Pancreas (tissue), 10 donors: ENCODE data around the gene GALNT9. TPM values are rescaled to one million over a fixed set of nuclear protein-coding genes. Genes with fewer than 3 reads are reported as not detected.

ENCODE experiments used
- ATAC-seq, 4 donors: fragments of 200-7000 bp; cut with Tn5 transposase; one replicate each; pipeline versions ENCODE4 v1.8.0 to v1.9.1; 2020; ENCODE audit warnings: mild to moderate bottlenecking in 4 of 4, moderate library complexity in 4 of 4
- DNase-seq, 6 donors: peaks; one replicate each; pipeline ENCODE4 v3.0.0-alpha.2; 2020
- FAIRE-seq: peaks from 2 replicates; lab custom pipeline; 2012; peaks lifted over from hg19 to GRCh38; lab: Jason Lieb, UNC
- H3K27ac ChIP-seq, 4 donors: fragments of 200-600 bp; sonication (generic); 1 replicate in 3 of 4; 2 replicates in 1 of 4; pipeline versions ENCODE4 v1.5.0 to v1.8.0; 2020
- H3K27me3 ChIP-seq, 4 donors: fragments of 200-600 bp; one replicate each; pipeline ENCODE4 v1.8.0; 2021
- H3K36me3 ChIP-seq, 3 donors: fragments of 200-600 bp; sonication (generic) in 1 of 3; one replicate each; pipeline versions ENCODE4 v1.5.0 to v1.8.0; 2020 to 2021
- H3K4me1 ChIP-seq, 3 donors: fragments of 200-600 bp; one replicate each; pipeline ENCODE4 v1.8.0; 2021
- H3K4me3 ChIP-seq, 4 donors: fragments of 200-600 bp; sonication (generic) in 2 of 4; one replicate each; pipeline versions ENCODE4 v1.5.0 to v1.8.0; 2020 to 2021
- H3K9me3 ChIP-seq, 4 donors: fragments of 200-600 bp; one replicate each; pipeline ENCODE4 v1.8.0; 2021
- CTCF ChIP-seq, 4 donors: fragments of 200-600 bp; sonication (generic) in 3 of 4; IDR thresholded peaks; one replicate each; pipeline versions ENCODE4 v1.5.0 to v1.8.0; 2021; ENCODE audit warnings: antibody characterized with exemption in 4 of 4
- WGBS, 2 donors: extraction: QIAGEN DNeasy Blood & Tissue Kit; methylation state at CpG; one replicate each; pipeline ENCODE4 v1.1.7; 2013; 5-methylcytosine and 5-hydroxymethylcytosine counted together
- intact Hi-C, 3 donors: fragments of 100-400 bp; cut with DNase I; formaldehyde crosslinking; loops; one replicate each; pipeline versions ENCODE4 v1.11.1 to v1.14.2; 2022
- polyA plus RNA-seq, 2 donors: library from polyadenylated mRNA; stranded (reverse); fragments of 200-250 nt; gene quantifications; one replicate each; pipeline ENCODE4 v1.2.3, GENCODE V29; 2013
- total RNA-seq, 6 donors: library from RNA; stranded (reverse); fragmentation: NEBNext Ultra II Directional in 4 of 6; extraction: Animal tissue kit (Norgen Biotek cat#: 25700) in 4 of 6; gene quantifications; one replicate each; pipeline versions ENCODE4 v1.2.1 to v1.2.4, GENCODE V29; 2021 to 2023
- donor health status: healthy with polysubstance abuse.
- donor health status: DM: no; HTN: no; CAD: no; lungs with moderate emphysema.
- donor health status: DM: no; HTN: no; CAD: no.
- donor health status: control.
- donor health status: control.
- donor health status: Bipolar disorder and iron deficiency.
- donor health status: DM: yes; HTN: yes; CAD: no.
- donor health status: DM: no; HTN: no; CAD: no.
- donor health status: DM: no; HTN: no; CAD: no.
- donor health status: DM: yes; HTN: yes; CAD: no.

Gene GALNT9
- total and polyA plus RNA-seq, 8 donors, result 0.09 to 0.46 (median 0.25) TPM; not detected in 5

GRCh38 chr12:132237772-132238487, 91.5 kb downstream of the GALNT9 start:
- Histone ChIP-seq H3K36me3 (no peaks in the 10 kb centered on the region), H3K4me1 (no peaks in the 10 kb centered on the region), H3K4me3 (no peak overlapping the region), H3K27me3 (no peaks in the 10 kb centered on the region), H3K9me3 (no peaks in the 10 kb centered on the region), H3K27ac (no peak overlapping the region)
- ATAC-seq (no peak), DNase-seq (peak in 1 of 6 donors; percentile 52), FAIRE-seq (no peak)
- intact Hi-C loops, result no loop called here
- 71 to 76% methylated on average over 33 of the region's 33 CpGs for WGBS, 2 donors
- no peak for TF ChIP-seq CTCF (IDR thresholded peaks at IDR 0.05)

- Histone ChIP-seq H3K27me3 (no peaks in the 10 kb centered on the region), H3K27ac (no peak overlapping the region), H3K4me3 (no peak overlapping the region), H3K36me3 (no peaks in the 10 kb centered on the region), H3K9me3 (no peaks in the 10 kb centered on the region), H3K4me1 (no peaks in the 10 kb centered on the region)
- DNase-seq, result no peak
- intact Hi-C loops, result no loop called here
- no peak for FAIRE-seq
- no peak for ATAC-seq
- no peak for TF ChIP-seq CTCF (IDR thresholded peaks at IDR 0.05)
- WGBS, 2 donors, result 79 to 82% methylated on average over 12 to 14 of the region's 14 CpGs
These were observed 92.2 kb downstream of the GALNT9 start for GRCh38 chr12:132236930-132237771.

- intact Hi-C loops, result no loop called here
- 69 to 72% methylated on average over 24 to 31 of the region's 31 CpGs for WGBS, 2 donors
- Histone ChIP-seq H3K4me3 (no peak overlapping the region), H3K9me3 (no peaks in the 10 kb centered on the region), H3K27me3 (no peaks in the 10 kb centered on the region), H3K4me1 (no peaks in the 10 kb centered on the region), H3K36me3 (no peaks in the 10 kb centered on the region), H3K27ac (no peak overlapping the region)
- no peak for TF ChIP-seq CTCF (IDR thresholded peaks at IDR 0.05)
- FAIRE-seq, result no peak
- DNase-seq, result no peak
- ATAC-seq, result no peak
These were observed 93.1 kb downstream of the GALNT9 start for GRCh38 chr12:132236129-132236929.

GRCh38 chr12:132235116-132235820, 94.1 kb downstream of the GALNT9 start:
- H3K9me3 ChIP-seq, result no peaks in the 10 kb centered on the region
- no peaks in the 10 kb centered on the region for H3K36me3 ChIP-seq
- H3K27me3 ChIP-seq, result peaks cover 0 to 4% (median 0%) of the 10 kb centered on the region in 4 donors
- no peak overlapping the region for H3K27ac ChIP-seq
- no peak overlapping the region for H3K4me3 ChIP-seq
- no peak for TF ChIP-seq CTCF (IDR thresholded peaks at IDR 0.05)
- WGBS, 2 donors, result 77 to 84% methylated on average over 23 to 24 of the region's 25 CpGs
- no peak for DNase-seq
- FAIRE-seq, result no peak
- intact Hi-C loops, result no loop called here
- H3K4me1 ChIP-seq, result no peaks in the 10 kb centered on the region
- no peak for ATAC-seq
